GM19372 (cell line): ENCODE measurements around the gene FBXO17.
"Not testable (repeated sequence)": the region's sequence is repeated elsewhere in the genome, so short reads cannot be mapped to it uniquely, and the experiment has no call there.

Source experiments
- ATAC-seq: cut with Tn5 transposase; IDR thresholded peaks from one replicate; pipeline ENCODE4 v1.9.1; 2021; ENCODE audit warnings: mild to moderate bottlenecking, low read depth, moderate library complexity; ENCODE audit not compliant: unreplicated experiment

Gene FBXO17

GRCh38 chr19:38945562-38946228 is 29.8 kb downstream of the FBXO17 start:
- no peak for ATAC-seq

GRCh38 chr19:38944981-38945506 is 30.5 kb downstream of the FBXO17 start:
- no peak for ATAC-seq

- ATAC-seq = no peak
These were observed 32.9 kb downstream of the FBXO17 start for GRCh38 chr19:38942471-38943181.

GRCh38 chr19:38941979-38942378 is 33.6 kb downstream of the FBXO17 start:
- no peak for ATAC-seq

GRCh38 chr19:38941466-38941865 is 34.1 kb downstream of the FBXO17 start:
- ATAC-seq = not testable (repeated sequence)

- ATAC-seq = no peak
These were observed 35.6 kb downstream of the FBXO17 start for GRCh38 chr19:38939957-38940356.

- no peak for ATAC-seq
These were observed 42.0 kb downstream of the FBXO17 start for GRCh38 chr19:38933544-38933943.

- ATAC-seq = no peak
These were observed 42.9 kb downstream of the FBXO17 start for GRCh38 chr19:38932425-38933179.

GRCh38 chr19:38931521-38931793 is 44.1 kb downstream of the FBXO17 start:
- ATAC-seq = no peak

GRCh38 chr19:38930776-38931520 is 44.6 kb downstream of the FBXO17 start, which contains the start of gene MRPS12:
Gene MRPS12 (plus strand): TSS chr19:38930944. CDS start chr19:38931295, 351 bp downstream.
- ATAC-seq = peak; percentile 92

GRCh38 chr19:38929929-38930775 is 45.4 kb downstream of the FBXO17 start, which contains the start of gene SARS2:
Gene SARS2 (minus strand): TSS chr19:38930763. CDS start chr19:38930736, 27 bp downstream.
- ATAC-seq = peak; percentile 68

- ATAC-seq = no peak
These were observed 47.0 kb downstream of the FBXO17 start for GRCh38 chr19:38928391-38929001.

GRCh38 chr19:38924388-38924787 is 51.2 kb downstream of the FBXO17 start:
- no peak for ATAC-seq

- ATAC-seq = no peak
These were observed 53.1 kb downstream of the FBXO17 start for GRCh38 chr19:38922482-38922881.

- no peak for ATAC-seq
These were observed 53.9 kb downstream of the FBXO17 start for GRCh38 chr19:38921420-38922274.

GRCh38 chr19:38920602-38921419 is 54.7 kb downstream of the FBXO17 start:
- no peak for ATAC-seq

GRCh38 chr19:38919837-38920601 is 55.5 kb downstream of the FBXO17 start:
- no peak for ATAC-seq
